ENCODE data around the gene ANGPTL1.

DNA sequence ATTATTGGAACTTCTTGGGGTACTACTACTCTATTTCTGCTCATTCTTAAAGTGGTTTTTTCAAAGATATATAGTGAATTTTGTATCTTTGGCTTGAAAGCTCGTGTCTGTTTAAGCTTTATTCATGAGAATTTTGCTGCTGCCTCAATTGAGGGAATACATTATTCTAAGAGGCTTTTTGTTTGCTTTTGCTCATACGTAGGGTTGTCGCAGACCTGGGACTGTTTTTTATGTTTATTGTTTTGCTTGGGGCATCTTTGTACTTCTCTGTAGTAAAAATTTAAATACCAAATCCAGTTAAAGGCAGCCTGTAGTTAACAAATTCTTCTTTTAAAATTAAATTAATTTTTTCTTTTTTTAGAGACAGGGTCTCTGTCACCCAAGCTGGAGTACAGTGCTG is 62.3 kb downstream of the ANGPTL1 start:
- TF ChIP-seq ZNF274 (IDR thresholded peaks at IDR 0.05; ENCODE audit: insufficient read depth, insufficient read length) (no peak), SREBF2 (IDR thresholded peaks at IDR 0.05; ENCODE audit: low read length) (no peak), GATAD2B (conservative IDR thresholded peaks at IDR 0.05; ENCODE audit: low read depth) (no peak), FOS (IDR thresholded peaks at IDR 0.05; ENCODE audit: borderline replicate concordance, extremely low read depth, insufficient read length) (no peak)

All from GM12878 (cell line).